Small intestine (tissue), 16 donors: Measurements from ENCODE around the gene SMARCA1. TPM values are rescaled to one million over a fixed set of nuclear protein-coding genes. Genes with fewer than 3 reads are reported as not detected.
"Not testable (repeated sequence)": the region's sequence is repeated elsewhere in the genome, so short reads cannot be mapped to it uniquely, and the experiment has no call there.

Experiments
- DNase-seq, 2 donors: peaks; one replicate each; pipeline versions ENCODE4 v3.0.0 to v3.0.0-alpha.2; 2013
- FAIRE-seq: peaks from 2 replicates; lab custom pipeline; 2012; peaks lifted over from hg19 to GRCh38; lab: Jason Lieb, UNC
- H3K27ac ChIP-seq, 3 donors: one replicate each; pipeline ENCODE4 v1.5.1; 2013; ENCODE audit warnings: low read length in 2 of 3, mild to moderate bottlenecking in 2 of 3, control low read depth in 1 of 3, inconsistent platforms in 1 of 3, low read depth in 1 of 3, moderate library complexity in 1 of 3
- H3K27me3 ChIP-seq, 3 donors: one replicate each; pipeline ENCODE4 v1.6.1; 2013; ENCODE audit warnings: low read length in 3 of 3, inconsistent platforms in 1 of 3; ENCODE audit not compliant: control insufficient read depth in 3 of 3, insufficient read depth in 3 of 3
- H3K36me3 ChIP-seq, 3 donors: one replicate each; pipeline ENCODE4 v1.6.1; 2013; ENCODE audit warnings: low read length in 3 of 3, inconsistent platforms in 1 of 3, low read depth in 1 of 3, mild to moderate bottlenecking in 1 of 3, moderate library complexity in 1 of 3; ENCODE audit not compliant: control insufficient read depth in 3 of 3, insufficient read depth in 2 of 3
- H3K4me1 ChIP-seq, 3 donors: one replicate each; pipeline ENCODE4 v1.6.1; 2013; ENCODE audit warnings: low read length in 2 of 3, inconsistent platforms in 1 of 3, low read depth in 1 of 3, mild to moderate bottlenecking in 1 of 3, moderate library complexity in 1 of 3; ENCODE audit not compliant: control insufficient read depth in 3 of 3, insufficient read depth in 2 of 3
- H3K4me3 ChIP-seq, 3 donors: one replicate each; pipeline ENCODE4 v1.5.1; 2013; ENCODE audit warnings: low read length in 3 of 3, control low read depth in 1 of 3, inconsistent platforms in 1 of 3, low read depth in 1 of 3, mild to moderate bottlenecking in 1 of 3, moderate library complexity in 1 of 3
- H3K9me3 ChIP-seq, 2 donors: one replicate each; pipeline ENCODE4 v1.6.1; 2013; ENCODE audit warnings: low read depth in 1 of 2, low read length in 1 of 2; ENCODE audit not compliant: control insufficient read depth in 2 of 2, insufficient read depth in 1 of 2
- WGBS, 3 donors: extraction: QIAGEN DNeasy Blood & Tissue Kit; methylation state at CpG; one replicate each; pipeline ENCODE4 v1.1.7; 2013; 5-methylcytosine and 5-hydroxymethylcytosine counted together
- long read RNA-seq, 10 donors: transcript quantifications; one replicate each; lab custom pipeline, GENCODE V29; 2026
- polyA plus RNA-seq, 4 donors: library from polyadenylated mRNA; stranded (reverse) in 3 of 4; unstranded in 1 of 4; fragments of 200-250 nt in 3 of 4; fragments of 120-200 nt in 1 of 4; gene quantifications; one replicate each; pipeline versions ENCODE4 v1.2.1 to v1.2.3, GENCODE V29; 2013
- donor health status: healthy with polysubstance abuse.
- donor health status: control.
- donor health status: control.
- donor health status: Bipolar disorder and iron deficiency.
- donor health status: healthy.

The SMARCA1 gene
- 10 to 100 TPM in 1 of 4 donors, 1 to 10 TPM in 2, under 1 TPM in 1; 0.67 to 35.1 (median 4.9) TPM for polyA plus RNA-seq
- long read RNA-seq, donor 1, partial matches to known transcripts, result 0 of 1 reads
- long read RNA-seq, donor 1, other reads (novel, unspliced or antisense), result 0 of 1 reads
- long read RNA-seq, donor 2, partial matches to known transcripts, result 0 of 1 reads
- long read RNA-seq, donor 2, other reads (novel, unspliced or antisense), result 0 of 1 reads
- long read RNA-seq, donor 3, full-length matches to known transcripts, result 1 of 8 reads
- long read RNA-seq, donor 3, partial matches to known transcripts, result 7 of 8 reads
- long read RNA-seq, donor 3, other reads (novel, unspliced or antisense), result 0 of 8 reads
- long read RNA-seq, donor 4, result 0 reads
- long read RNA-seq, donor 5, result 0 reads
- long read RNA-seq, donor 6, result 0 reads
- long read RNA-seq, donor 7, partial matches to known transcripts, result 24 of 29 reads
- long read RNA-seq, donor 7, other reads (novel, unspliced or antisense), result 0 of 29 reads
- long read RNA-seq, donor 8, result 0 reads
- long read RNA-seq, donor 9, result 0 reads
- long read RNA-seq, donor 10, partial matches to known transcripts, result 5 of 6 reads
- long read RNA-seq, donor 10, other reads (novel, unspliced or antisense), result 0 of 6 reads

- Histone ChIP-seq H3K36me3 (no peaks in the 10 kb centered on the region), H3K27ac (peak within 1 kb of the TSS in 2 of 3 donors; percentile 72 to 94), H3K4me3 (peak within 1 kb of the TSS; percentile 41 to 96 (median 65)), H3K4me1 (no peaks in the 10 kb centered on the region), H3K27me3 (no peaks in the 10 kb centered on the region), H3K9me3 (no peaks in the 10 kb centered on the region)
- no peak for FAIRE-seq
- DNase-seq, result peak in 1 of 2 donors; percentile 61
- WGBS, 3 donors, result 3 to 43% (median 7%) methylated on average over 21 to 54 of the region's 54 CpGs
Observed at GRCh38 chrX:129523079-129523911, at the start of gene SMARCA1. TSS of gene SMARCA1 (minus strand) at chrX:129523490. CDS start at chrX:129523370, 120 bp downstream.

GRCh38 chrX:129572422-129572821 is 49.1 kb upstream of the SMARCA1 start:
- H3K9me3 ChIP-seq, result no peaks in the 10 kb centered on the region
- 73 to 86% (median 76%) methylated on average over 2 of the region's 2 CpGs for WGBS, 3 donors
- peaks cover 2 to 10% (median 5%) of the 10 kb centered on the region in 3 donors for H3K36me3 ChIP-seq
- DNase-seq, result no peak
- no peaks in the 10 kb centered on the region for H3K4me1 ChIP-seq
- no peak overlapping the region for H3K4me3 ChIP-seq
- H3K27me3 ChIP-seq, result no peaks in the 10 kb centered on the region
- FAIRE-seq, result no peak
- H3K27ac ChIP-seq, result no peak overlapping the region

GRCh38 chrX:129568349-129568748 is 45.1 kb upstream of the SMARCA1 start:
- 78 to 93% (median 84%) methylated on average over 3 of the region's 3 CpGs for WGBS, 3 donors
- Histone ChIP-seq H3K36me3 (peaks cover 0 to 8% (median 2%) of the 10 kb centered on the region in 3 donors), H3K4me3 (no peak overlapping the region), H3K9me3 (no peaks in the 10 kb centered on the region), H3K27ac (no peak overlapping the region), H3K27me3 (no peaks in the 10 kb centered on the region), H3K4me1 (no peaks in the 10 kb centered on the region)
- no peak for DNase-seq
- no peak for FAIRE-seq

- Histone ChIP-seq H3K4me1 (no peaks in the 10 kb centered on the region), H3K27me3 (no peaks in the 10 kb centered on the region), H3K4me3 (no peak overlapping the region), H3K9me3 (no peaks in the 10 kb centered on the region), H3K27ac (no peak overlapping the region), H3K36me3 (peaks cover 2 to 8% (median 2%) of the 10 kb centered on the region in 3 donors)
- 0 to 13% (median 3%) methylated on average over 1 of the region's 1 CpG for WGBS, 3 donors
- FAIRE-seq, result no peak
- DNase-seq, result peak in 1 of 2 donors; percentile 1
Observed at GRCh38 chrX:129566073-129566472, 42.8 kb upstream of the SMARCA1 start.

- WGBS, 3 donors, result 35 to 55% (median 35%) methylated on average over 3 of the region's 3 CpGs
- Histone ChIP-seq H3K27me3 (no peaks in the 10 kb centered on the region), H3K27ac (no peak overlapping the region), H3K4me3 (no peak overlapping the region), H3K36me3 (peaks cover 2 to 8% (median 2%) of the 10 kb centered on the region in 3 donors), H3K4me1 (no peaks in the 10 kb centered on the region), H3K9me3 (no peaks in the 10 kb centered on the region)
- DNase-seq (peak in 1 of 2 donors; percentile 10), FAIRE-seq (no peak)
Observed at GRCh38 chrX:129565046-129565650, 41.9 kb upstream of the SMARCA1 start.

GRCh38 chrX:129564345-129564744 is 41.1 kb upstream of the SMARCA1 start:
- H3K36me3 ChIP-seq, DNase-seq, H3K4me1 ChIP-seq, FAIRE-seq, H3K27ac ChIP-seq, H3K27me3 ChIP-seq, H3K4me3 ChIP-seq, H3K9me3 ChIP-seq: not testable (repeated sequence)
- 92 to 95% (median 94%) methylated on average over 1 to 4 of the region's 5 CpGs for WGBS, 3 donors

- Histone ChIP-seq H3K27ac (no peak overlapping the region), H3K9me3 (no peaks in the 10 kb centered on the region), H3K27me3 (no peaks in the 10 kb centered on the region), H3K4me3 (no peak overlapping the region), H3K4me1 (no peaks in the 10 kb centered on the region), H3K36me3 (peaks cover 0 to 7% (median 2%) of the 10 kb centered on the region in 3 donors)
- WGBS, 3 donors, result 68 to 93% (median 84%) methylated on average over 3 of the region's 3 CpGs
- FAIRE-seq, result no peak
- no peak for DNase-seq
Observed at GRCh38 chrX:129561453-129561852, 38.2 kb upstream of the SMARCA1 start.

GRCh38 chrX:129559783-129560182 is 36.5 kb upstream of the SMARCA1 start:
- DNase-seq (no peak), FAIRE-seq (no peak)
- Histone ChIP-seq H3K4me3 (no peak overlapping the region), H3K4me1 (no peaks in the 10 kb centered on the region), H3K9me3 (no peaks in the 10 kb centered on the region), H3K27me3 (no peaks in the 10 kb centered on the region), H3K36me3 (peaks cover 0 to 6% (median 2%) of the 10 kb centered on the region in 3 donors), H3K27ac (no peak overlapping the region)
- 95 to 100% (median 96%) methylated on average over 1 of the region's 1 CpG for WGBS, 3 donors
